GM10847 (cell line): ENCODE results near the gene STARD10.
A peak's percentile ranks its signal among the peaks of the same experiment; 100 is the strongest.

Experiments used
- POLR2A ChIP-seq: IDR thresholded peaks from 2 replicates; pipeline ENCODE4 v1.6.1; 2011; ENCODE audit not compliant: insufficient read length; ENCODE audit errors: extremely low read depth

STARD10 gene

DNA sequence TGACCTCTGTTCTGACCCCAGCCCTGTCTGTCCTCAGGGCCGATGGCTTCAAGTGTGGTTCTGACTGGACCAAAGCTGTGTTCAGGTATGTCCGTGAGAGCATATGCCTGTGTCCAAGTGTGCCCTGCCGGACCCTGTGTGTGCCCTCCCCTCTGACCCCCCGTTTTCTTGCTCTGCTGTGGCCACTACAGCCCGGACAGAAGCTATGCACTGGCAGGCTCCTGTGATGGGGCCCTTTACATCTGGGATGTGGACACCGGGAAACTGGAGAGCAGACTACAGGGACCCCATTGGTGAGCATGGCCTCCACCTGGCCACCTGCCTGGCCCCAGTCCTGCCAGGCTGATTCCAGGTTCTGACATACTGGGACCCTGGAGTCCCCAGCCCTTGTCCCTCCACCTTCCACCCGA, 34.9 kb upstream of the STARD10 start:
- TF ChIP-seq POLR2A = no peak

DNA sequence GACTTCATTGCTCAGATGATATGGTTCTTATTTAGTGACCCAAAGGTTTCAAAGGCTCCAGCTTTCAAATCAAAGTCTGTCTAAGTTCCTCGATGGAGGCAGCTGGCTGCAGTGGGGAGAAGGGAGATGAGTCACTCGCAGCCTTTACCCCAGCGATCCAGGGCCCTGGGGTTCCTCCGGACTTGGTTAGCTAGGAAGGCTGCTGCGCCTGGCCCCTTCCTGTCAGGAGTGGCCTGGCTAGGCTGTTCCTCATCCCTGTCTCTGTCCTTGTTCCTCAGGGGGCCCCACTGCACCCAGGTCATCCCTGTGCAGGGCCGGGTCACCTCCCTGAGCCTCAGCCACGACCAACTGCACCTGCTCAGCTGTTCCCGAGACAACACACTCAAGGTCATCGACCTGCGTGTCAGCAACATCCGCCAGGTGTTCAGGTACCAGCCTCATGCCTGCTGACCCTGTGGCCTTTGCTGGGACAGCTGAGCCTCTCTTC, 34.3 kb upstream of the STARD10 start:
- TF ChIP-seq POLR2A = no peak

DNA sequence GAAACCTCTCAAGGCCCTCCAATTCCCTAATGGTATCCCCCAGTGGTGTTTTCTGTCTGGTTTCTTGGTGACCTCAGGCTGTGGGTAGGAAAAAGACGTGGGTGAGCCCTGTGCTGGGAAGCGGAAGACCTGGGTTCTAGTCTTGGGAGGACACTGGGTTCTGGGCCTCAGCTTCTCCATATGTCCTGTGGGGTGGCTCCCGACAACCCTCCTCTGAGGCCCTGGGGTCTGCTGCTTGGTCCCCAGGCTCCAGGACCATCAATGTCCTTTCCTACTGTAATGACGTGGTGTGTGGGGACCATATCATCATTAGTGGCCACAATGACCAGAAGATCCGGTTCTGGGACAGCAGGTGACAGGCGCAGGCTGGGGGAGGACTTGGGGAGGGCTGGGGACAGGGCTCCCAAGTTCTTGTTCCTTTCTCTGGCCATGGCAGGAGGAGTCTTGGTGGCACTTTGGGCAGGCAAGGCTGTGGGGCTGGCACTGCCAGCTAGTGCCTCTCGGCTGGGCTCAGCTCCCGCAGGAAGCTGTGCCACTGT, 33.2 kb upstream of the STARD10 start:
- no peak for TF ChIP-seq POLR2A

DNA sequence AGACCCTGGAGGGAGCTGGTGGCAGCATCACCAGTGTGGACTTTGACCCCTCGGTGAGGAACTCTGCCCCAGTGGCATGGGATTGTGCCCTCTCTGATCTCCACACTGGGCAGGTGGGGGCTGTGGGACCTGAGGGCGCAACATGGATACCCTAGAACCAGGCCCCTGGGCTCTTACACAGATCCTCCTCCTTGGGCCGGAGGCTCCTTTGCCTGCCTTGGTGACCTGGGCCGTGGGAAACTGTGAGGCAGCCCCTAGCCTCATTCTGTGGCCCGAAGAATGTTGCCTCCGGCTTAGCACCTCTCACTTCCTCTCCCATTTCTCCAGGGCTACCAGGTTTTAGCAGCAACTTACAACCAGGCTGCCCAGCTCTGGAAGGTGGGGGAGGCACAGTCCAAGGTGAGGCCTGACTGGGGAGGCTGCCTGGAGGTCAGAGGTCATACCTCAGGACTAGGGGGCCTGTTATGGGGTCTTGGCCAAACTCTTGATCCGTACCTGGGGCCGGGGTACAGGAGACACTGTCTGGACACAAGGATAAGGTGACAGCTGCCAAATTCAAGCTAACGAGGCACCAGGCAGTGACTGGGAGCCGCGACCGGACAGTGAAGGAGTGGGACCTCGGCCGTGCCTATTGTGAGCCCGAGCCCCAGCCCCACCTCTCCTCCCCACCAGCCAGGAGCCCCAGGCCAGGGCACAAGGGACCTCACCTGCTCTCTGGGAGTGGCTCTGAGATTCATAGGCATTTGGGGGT, 32.5 kb upstream of the STARD10 start:
- no peak for TF ChIP-seq POLR2A

DNA sequence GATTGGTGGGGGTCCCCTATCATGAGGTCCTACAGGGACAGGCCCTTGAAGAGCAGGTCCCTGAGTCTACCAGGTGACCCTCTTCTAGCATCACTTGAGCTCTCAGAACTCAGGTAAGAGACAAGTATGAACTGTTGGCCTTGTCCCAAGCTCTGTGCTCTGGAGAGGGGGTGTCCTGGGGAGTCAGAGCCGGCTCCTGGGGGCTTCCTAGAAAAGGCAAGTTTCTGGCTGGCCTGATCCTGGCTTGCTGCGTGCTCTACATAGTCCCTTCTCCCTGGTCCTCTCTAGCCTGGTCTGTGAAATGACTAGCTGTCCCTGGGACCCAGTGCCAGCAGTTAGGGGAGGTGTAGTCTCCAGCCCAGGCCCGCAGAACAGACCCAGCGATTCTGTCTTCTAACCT, 31.8 kb upstream of the STARD10 start:
- TF ChIP-seq POLR2A = no peak

DNA sequence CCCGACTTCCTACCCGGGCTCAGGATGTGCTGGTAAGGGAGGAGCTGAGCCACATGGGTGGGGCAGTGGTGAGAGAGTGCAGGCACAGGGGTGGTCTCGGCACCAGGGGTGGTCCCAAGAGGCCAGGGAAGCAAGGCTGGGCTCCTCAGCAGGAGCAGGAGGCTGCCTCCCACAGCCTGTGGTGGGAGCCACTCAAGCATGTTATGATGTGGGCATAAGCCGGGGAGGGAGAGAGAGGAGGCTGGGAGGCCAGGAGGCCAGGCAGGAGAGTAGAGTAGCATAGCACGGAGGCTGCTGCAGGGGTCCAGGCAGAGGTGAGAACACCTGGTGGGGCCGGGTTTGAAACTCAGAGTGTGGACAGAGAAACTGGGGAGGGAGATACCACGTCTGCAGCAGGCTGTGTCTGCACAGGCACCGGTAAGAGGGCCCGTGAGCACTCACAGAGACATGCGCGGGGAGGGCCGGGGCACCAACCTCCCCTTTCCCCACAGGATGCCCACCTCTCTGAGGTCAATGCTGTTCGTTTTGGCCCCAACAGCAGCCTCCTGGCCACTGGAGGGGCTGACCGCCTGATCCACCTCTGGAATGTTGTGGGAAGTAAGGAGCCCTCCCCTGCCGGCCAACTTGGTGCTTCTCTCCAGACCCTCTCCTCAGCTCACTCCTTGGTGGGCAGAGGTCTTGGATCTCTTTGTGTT, 31.1 kb upstream of the STARD10 start:
- no peak for TF ChIP-seq POLR2A

DNA sequence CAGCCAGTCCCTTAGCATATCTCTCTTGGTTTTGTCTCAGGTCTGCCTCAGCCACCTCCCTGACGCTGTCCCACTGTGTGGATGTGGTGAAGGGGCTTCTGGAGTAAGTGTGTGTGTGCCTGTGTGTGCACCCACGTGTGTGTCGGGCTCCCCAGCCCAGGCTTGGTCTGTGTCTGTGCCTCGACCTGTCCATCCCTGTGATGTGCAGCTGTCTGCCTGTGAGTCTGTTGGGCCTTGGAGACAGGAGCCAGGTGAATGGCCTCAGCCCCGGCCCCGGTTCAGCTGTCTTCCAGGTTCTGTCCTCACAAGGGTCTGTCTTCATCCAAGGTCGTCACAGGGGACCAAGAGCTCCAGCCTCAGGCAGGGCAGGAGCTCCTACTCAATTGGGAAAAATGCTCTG, 30.2 kb upstream of the STARD10 start:
- no peak for TF ChIP-seq POLR2A

DNA sequence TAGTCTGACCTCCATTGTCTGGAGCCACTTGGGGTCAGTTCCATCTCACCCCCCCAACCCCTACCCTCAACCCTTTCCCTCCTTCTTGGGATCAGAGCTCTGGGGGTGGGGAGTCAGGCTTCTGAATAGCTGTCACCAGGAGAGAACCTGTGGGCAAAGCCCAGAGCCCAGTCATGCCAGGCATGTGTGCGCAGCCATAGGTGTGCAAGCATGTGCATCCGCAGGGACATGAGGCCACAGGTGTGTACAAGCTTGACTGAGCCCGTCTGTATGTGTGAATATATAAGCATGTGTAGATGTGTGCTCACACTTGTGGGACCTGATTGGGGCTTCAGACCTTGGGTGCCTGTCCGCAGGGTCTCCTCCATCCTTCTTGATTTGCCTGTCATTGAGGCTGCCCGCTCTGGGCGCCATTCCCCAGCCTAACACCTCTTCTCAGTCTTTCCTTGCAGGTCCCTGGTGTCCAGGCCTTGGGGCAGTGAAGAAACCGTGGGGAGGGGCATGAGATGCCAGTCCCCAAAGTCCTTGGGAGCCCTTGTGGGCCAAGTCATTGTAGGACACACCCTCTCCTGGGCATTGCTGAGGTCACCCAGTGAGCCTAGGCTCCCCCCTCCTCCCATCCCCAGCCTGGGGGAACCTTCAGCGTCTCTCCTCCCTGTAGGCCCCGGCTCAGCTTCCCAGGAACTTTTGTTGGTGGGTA, 29.4 kb upstream of the STARD10 start:
- TF ChIP-seq POLR2A = peak; percentile 16

DNA sequence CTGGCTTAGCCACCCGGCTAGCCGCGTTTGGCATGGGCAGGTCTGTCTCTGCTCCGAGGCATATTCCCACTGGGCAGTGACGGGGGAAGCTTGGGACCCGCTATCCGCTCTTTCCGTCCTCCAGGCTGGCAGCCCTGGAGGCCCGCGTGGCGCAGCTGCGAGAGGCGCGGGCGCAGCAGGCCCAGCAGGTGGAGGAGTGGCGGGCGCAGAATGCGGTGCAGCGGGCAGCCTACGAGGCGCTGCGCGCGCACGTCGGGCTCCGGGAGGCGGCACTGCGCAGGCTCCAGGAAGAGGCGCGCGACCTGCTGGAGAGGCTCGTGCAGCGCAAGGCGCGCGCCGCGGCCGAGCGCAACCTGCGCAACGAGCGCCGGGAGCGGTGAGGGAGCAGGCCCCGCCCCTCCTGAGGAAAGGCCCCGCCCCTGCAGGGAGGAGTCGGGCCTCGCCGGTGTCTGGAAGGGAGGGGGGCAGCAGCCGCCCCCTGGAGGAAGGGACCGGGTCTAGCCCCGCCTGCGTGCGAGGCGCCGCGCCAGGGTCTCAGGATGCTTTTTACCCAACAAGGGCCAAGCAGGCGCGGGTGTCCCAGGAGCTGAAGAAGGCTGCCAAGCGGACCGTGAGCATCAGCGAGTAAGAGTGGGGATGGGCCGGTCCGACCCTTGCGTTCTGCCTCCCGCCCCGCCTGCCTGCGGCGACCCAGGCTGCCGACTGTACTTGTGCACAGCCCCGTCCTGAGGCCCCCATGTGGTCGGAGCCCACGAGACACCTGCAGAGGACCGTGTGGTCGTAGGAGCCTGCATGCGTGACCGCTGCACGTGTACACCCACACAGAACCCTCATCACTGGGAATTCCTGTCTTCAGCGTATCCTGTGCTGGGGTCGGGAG, 28.3 kb upstream of the STARD10 start:
- TF ChIP-seq POLR2A = no peak

DNA sequence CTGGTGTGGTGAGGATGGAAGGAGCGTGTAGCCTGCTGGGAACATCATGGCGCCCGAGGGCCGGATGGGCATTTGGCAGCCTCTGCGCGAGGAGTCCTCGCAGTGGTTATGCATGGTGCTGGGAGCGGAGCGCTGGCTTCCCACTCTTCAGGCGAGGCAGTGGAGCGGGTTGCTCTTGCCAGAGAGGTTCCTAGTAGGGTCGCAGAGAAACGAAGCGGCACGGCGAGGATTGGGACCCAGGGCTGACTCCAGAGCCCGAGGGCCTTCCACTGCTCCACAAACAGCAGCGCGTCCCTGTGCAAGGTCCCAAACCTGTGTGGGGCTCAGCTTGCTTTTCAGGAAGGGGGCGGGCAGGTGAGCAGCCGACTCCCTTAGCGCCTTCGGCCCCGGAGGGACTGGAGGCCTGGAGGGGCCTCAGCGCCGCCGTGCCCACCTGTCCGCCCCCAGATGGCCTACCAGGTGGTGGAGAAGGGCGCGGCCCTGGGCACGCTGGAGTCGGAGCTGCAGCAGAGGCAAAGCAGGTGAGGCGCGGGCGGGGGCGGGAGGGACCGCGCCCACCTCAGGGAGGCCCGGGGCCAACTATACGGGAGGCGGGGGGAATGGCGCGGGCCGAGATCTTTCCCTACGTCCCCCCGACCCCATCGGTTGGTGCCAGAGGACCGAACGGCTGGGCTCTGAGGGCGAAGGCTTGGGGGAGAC, 27.5 kb upstream of the STARD10 start:
- TF ChIP-seq POLR2A = no peak

DNA sequence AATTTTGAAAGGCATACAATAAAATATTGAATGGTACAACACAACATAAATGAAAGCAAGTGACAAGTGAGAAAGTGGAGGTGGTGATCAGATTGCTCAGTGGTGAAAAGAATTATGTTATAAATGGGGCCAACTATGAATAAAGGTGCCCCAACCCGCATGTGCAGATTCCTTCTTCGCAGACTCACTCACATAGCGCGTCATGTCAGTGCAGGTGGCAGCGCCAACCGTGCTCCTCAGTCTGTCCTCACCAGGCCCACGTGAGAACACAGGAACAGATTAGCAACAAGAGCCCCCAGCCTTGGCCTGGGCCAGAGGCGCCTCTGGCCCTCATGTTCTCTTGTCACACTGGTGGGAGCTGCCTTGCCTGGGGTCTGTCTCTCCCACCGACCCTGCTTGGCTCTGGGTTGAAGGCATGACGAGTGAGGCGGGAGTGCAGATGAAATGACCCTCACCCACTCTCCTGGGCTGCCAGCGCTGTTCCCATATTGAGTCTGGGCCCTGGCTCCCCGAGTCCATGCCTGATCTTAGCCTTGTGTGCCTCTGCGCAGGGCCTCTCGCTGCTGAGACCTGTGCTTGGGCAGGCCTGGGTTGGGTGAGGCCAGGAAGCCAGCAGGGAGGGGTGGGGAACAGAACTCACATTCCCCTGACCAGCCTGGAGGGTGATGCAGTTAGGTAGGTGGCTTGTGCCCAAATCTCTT, 26.7 kb upstream of the STARD10 start:
- no peak for TF ChIP-seq POLR2A

DNA sequence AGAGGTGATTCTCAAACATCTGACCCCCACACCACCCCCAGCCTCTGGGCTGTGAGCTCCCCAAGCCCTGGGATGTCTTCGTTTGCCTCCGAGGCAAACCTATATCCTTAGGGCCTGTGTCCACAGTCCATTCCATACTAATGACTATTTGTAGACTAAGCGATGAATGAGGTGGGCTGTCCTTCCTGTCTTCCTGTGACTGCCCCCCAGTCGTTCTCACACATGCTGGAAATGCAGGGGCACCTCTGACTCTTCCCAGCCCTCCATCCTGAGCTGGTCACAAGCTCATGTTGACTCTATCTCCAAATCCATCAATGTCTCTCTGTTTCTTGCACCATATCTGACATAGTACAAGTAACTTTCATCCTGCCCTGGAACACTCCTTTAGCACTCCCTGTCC, 25.1 kb upstream of the STARD10 start:
- TF ChIP-seq POLR2A = no peak

DNA sequence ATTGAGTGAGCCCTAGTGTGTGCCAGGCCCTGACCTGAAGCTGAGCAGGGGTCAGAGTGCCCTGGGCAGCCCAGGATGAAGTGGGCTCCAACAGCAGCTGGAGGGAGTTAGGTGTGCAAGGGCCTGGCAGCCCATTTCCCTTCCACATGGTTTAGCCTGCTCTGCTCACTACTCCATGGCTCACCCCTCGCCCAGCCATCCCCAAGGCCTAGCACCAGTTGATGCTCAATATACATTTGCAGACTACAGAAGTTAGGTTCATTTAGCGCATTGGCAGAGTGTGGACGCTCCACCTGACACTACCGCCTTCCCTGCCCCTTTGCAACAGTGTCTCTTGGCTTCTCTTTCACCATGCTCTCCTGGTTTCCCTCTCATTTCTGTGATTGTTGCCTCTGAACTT, 24.1 kb upstream of the STARD10 start:
- TF ChIP-seq POLR2A = no peak

DNA sequence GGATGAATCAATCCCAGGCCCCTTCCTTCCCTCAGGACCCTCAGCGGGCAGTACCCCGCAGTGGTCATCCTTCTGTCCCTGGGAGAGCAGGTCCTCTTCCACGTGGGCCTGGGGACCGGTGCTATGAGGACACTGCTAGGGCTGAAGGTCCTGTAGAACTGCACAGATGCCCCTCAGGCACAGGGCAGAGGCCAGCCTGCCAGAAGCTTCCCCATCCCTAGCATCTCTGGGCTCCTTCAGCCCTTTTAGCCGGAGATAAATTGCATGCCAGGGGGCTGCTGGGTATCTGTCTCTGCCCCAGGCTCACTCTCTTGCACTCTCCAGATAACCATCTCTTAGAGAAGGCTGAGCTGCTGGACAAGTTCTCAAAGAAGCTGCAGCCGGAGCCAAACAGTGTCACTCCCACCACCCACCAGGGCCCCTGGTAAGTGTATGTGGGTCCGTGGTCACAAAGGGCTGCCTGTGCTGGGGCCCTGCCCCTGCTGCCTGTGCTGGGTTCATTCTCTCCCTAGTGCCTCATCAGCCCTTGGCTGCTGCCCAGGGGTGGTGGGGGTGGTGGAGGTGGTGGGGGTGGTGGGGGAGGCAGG, 22.6 kb upstream of the STARD10 start:
- TF ChIP-seq POLR2A = no peak
